CD1c-positive myeloid dendritic cell (primary cell): ENCODE data around the gene CCL1.
"Not testable (repeated sequence)": the region's sequence is repeated elsewhere in the genome, so short reads cannot be mapped to it uniquely, and the experiment has no call there.

Source experiments
- DNase-seq: peaks from one replicate; pipeline ENCODE4 v3.0.0-alpha.2; 2016; ENCODE audit errors: extremely low spot score

The CCL1 gene

DNA sequence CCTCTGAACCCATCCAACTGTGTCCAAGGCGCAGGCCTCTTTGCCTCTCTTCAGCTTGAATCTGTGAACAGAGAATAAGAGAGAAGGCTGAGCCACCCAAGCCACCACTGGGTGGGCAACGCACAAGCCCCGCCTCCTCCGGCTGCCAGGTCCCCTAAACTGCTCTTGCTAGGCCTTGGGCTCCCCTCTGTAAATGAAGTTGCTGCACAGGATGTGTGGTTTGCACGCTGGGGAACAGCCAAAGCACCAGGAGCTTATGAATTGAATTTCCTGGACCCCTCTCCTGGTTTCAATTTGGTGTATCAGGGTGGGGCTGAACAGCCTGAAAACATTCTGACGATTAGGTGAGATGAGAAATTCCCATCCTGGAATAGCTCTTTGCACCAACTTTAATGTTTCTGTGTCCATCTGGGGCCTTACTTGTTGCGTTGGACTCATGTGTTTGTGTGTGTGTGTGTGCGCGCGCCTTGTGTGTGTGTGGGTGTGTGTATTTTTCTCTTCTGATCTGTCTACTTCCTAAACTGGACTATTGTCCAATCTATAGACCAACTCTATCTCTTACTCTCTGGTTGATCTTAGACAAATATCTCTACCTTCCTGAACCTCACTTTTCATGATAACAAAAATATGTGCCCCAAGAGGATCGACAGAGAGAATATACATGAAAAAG, 2.3 kb downstream of the CCL1 start:
- DNase-seq, result peak; percentile 45

DNA sequence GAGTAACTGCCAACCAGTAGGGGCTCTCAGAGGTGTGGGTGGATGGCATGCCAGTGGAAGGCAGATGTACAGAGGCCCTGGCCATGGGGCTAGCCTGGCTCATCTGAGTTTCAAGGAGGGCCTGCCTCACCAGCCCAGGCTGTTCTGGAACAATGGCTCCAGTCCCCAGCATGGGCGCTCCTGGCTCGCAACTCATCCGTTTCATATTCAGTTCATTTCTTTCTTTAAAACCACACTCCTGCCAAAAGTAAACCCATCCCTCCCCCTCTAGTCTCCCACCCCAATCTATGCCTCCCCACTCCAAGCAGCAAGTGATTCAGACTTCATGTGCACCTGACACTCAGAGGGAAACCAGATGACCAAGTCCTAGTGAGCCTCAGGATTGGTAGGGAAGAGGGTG, 4.4 kb downstream of the CCL1 start:
- no peak for DNase-seq

DNA sequence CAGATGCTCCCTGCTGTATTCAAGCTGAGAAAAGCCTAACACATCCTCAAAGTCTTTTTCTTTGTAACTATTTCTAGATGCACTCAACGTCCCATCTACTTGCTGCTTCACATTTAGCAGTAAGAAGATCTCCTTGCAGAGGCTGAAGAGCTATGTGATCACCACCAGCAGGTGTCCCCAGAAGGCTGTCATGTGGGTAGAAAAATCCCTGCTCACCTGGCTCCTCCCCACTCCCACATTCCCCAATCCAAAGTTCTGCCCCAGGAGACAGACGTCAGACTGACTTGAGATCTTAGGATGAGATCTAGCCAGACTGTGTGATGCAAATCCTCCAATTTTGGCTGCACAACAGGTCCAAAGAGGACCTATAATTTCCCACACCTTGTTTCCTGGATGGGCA, 5.6 kb downstream of the CCL1 start:
- no peak for DNase-seq

DNA sequence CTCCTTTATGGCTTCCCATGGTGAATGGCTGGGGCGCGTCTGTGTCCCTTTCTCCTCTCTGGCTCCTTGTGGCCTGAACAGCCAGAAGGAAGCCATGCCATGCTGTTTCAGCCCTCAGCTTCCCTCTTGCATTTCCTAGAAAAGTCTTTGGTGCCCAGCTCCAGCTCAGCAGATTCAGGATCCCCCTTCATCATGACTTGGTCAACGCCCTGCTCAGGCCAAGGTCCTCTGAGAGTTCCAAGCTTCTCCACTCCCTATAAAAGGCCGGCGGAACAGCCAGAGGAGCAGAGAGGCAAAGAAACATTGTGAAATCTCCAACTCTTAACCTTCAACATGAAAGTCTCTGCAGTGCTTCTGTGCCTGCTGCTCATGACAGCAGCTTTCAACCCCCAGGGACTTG, 6.8 kb downstream of the CCL1 start, which contains the start of gene CCL13:
Gene CCL13, plus strand, starts transcription at position 287 of the 400 bp plus-strand sequence. Its CDS starts 47 bp downstream, at position 334.
- DNase-seq, result peak; percentile 54

DNA sequence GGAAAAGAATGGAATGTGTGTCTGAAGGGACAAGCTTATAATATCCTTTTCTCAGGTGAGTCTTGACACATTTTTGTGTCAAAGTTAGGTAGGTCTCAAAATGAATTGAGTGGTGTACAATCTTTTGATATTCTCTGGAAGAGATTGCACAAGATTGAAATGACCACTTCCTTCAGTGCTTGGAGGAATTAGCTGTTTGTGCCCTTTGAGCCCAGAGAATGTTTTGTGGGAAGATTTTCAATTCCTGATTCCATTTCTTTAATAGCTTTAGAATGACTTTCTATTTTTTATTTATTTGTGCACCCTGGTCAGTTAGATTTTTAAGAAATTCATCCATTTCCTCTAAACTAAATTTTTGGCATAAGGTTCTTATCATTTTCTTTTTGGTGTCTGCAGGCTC, 8.4 kb downstream of the CCL1 start:
- peak; percentile 69 for DNase-seq

DNA sequence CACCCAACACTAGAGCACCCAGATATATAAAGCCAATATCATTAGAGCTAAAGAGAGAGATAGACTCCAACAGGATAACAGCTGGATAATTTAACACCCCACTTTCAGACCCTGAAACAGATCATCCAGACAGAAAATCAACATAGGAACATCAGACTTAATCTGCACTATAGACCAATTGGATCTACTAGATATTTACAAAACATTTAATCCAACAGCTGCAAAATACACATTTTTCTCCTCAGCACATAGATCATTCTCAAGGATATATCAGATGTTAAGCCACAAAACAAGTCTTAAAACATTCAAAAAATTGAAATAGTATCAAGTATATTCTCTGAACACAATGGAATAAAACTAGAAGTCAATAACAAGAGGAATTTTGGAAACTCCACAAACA, 10.8 kb downstream of the CCL1 start:
- no peak for DNase-seq

DNA sequence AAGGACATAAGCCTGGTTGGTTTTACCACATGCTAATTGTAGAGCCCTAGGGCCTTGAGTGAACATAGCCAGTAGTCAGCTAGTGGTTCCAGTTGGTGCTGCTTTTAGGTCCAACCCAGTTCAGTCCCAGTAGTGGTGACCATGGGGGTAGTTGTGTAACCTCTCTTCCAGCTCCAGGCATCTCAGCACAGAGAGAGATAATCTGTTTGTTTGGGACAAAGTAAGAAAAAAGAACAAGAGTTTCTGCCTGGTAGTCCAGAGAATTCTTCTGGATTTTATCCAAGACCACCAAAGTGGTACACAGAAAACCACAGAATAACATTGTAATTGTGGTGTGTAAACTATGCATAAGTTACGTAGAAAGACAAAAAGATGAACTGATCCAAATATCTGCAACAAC, 11.9 kb downstream of the CCL1 start:
- no peak for DNase-seq

DNA sequence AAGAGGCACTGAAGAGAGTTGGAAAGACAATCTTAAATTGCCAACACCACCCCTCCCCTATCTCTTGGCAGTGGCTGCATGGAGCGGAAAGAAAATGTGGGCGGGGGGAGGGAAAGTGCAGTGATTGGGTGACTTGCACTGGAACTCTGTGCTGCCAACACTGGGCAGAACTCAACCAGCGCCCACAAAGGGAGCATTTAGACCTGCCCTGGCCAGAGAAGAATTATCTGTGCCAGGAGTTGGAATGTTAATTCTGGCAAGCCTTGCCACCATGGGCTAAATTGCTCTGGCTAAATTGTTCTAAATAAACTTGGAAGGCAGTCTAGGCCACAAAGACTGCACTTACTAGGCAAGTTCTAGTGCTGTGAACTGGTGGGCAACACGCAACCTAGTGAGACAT, 13.3 kb downstream of the CCL1 start:
- DNase-seq, result no peak

DNA sequence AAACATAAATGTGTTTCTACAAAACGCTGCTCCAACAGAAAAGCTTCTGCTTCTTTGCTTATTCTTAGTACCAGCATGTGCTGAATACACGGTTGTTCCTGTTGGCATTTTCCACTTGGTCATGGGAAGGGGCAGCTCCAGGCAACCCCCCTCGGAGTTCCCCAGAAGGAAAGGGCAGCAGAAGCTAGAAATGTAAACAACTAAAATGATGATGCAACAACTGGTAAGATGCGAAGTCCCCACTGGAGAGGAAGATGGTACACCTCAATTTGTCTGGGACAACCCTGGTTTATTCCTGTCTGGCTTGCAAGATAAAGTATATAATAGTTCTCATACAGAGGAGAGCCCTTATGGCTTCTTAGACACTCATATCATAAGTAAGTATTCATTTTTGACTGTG, 16.0 kb downstream of the CCL1 start:
- DNase-seq, result no peak

DNA sequence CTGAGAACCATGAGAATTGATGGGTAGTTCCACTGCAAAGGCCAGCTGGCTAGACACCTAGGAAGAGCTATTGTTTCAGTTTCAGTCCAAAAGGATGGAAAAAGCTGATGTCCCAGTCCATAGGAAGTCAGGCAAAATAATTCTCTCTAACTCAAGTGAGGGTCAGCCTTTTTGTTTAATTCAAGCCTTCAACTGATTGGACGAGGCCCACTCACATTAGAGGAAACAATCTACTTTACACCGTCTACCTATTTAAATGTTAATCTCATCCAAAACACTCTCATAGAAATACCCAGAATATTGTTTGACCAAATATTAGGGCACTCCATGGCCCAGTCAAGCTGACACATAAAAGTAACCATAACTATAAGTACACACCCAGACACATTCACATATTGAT, 21.1 kb downstream of the CCL1 start:
- no peak for DNase-seq

DNA sequence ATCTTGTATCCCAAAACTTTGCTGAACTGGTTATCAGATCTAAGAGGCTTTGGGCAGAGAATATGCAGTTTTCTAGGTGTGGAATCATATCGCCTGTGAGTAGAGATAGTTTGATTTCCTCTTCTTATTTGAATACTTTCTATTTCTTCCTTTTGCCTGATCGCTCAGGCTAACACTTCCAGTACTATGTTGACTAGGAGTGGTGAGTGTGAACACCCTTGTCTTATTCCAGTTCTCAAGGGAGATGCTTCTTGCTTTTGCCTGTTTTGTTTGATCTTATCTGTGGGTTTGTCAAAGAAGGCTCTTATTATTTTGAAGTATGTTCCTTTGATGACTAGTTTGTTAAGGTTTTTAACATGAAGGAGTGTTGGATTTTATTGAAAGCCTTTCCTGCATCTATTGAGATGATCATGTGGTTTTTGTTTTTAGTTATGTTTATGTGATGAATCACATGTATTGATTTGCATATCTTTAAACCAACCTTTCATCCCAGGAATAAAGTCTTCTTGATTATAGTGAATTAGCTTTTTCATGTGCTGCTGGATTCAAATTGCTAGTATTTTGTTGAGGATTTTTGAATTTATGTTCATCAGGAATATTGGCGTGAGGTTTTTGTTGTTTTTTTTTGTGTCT, 23.8 kb downstream of the CCL1 start:
- no peak for DNase-seq

DNA sequence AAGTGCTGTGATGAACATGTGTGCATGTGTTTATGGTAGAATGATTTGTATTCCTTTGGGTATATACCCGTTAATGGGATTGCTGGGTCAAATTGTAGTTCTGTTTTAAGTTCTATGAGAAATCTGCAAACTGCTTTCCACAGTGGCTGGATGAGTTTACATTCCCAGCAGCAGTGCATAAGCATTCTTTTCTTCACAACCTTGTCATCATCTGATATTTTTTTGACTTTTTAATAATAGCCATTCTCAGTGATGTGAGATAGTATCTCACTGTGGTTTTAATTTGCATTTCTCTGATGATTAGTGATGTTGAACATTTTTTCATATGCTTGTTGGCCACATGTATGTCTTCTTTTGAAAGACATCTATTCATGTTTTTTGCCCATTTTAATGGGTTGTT, 25.3 kb downstream of the CCL1 start:
- no peak for DNase-seq

DNA sequence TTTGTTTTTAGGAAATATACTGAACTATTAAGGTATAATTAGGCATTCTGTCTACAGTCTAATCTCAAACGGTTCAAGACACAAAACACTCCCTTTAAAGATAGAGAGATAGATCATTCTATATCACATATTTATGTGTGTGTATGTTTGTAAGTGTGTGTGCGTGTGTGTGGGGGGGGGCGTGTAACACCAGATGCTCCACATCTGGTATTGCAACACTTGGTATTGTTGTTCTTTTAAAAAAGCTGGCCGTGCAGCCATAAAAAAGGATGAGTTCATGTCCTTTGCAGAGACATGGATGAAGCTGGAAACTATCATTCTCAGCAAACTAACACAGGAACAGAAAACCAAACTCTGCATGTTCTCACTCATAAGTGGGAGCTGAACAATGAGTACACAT, 35.5 kb downstream of the CCL1 start:
- DNase-seq, result not testable (repeated sequence)

DNA sequence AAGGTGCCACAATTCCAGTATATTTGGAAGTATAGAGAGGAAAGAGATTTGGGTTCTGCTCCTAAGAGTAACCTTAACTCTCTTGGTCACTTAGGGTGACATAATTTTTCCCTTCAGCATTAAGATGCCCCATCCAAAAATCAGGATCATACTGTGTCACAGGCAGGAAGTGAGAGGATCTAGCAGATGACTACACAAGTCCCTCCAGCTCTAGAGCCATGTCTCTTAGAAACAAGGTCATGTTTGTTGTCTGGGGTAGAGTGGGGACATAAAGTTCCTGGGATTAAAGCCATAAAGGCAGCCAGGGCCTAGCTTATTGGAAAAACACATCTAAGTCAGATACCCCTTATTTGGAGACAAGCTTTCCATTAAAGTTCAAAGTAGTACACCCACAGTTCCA, 41.1 kb downstream of the CCL1 start:
- DNase-seq, result no peak

DNA sequence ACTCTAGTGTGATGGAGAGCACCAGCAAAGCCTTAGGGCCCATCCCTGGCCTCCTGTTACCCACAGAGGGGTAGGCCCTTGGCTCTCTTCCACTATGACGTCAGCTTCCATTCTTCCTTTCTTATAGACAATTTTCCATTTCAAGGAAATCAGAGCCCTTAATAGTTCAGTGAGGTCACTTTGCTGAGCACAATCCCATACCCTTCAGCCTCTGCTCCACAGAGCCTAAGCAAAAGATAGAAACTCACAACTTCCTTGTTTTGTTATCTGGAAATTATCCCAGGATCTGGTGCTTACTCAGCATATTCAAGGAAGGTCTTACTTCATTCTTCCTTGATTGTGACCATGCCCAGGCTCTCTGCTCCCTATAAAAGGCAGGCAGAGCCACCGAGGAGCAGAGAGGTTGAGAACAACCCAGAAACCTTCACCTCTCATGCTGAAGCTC, 44.0 kb downstream of the CCL1 start, which contains the start of gene CCL8:
Gene CCL8, plus strand, starts transcription at position 397 of the 445 bp plus-strand sequence. CDS start 67 bp downstream, outside the sequence.
- DNase-seq, result peak; percentile 53

DNA sequence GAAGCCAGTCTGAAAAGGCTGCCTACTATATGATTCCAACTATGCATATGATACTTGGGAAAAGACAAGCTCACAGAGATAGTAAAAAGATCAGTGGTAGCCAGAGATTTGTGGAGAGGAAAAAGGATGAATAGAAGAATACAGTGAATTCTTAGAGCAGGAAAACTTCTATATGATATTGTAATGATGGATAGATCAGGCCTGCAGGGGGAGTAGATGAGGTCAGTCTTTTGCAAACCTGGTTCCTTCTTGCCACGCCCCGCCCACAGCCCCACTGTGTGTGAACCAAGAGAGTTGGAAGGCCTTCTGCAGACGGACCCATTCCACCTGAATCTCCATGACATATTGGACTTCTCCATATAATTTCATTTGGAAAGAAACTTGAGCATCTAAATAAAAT, 44.6 kb downstream of the CCL1 start:
- DNase-seq, result peak; percentile 64

DNA sequence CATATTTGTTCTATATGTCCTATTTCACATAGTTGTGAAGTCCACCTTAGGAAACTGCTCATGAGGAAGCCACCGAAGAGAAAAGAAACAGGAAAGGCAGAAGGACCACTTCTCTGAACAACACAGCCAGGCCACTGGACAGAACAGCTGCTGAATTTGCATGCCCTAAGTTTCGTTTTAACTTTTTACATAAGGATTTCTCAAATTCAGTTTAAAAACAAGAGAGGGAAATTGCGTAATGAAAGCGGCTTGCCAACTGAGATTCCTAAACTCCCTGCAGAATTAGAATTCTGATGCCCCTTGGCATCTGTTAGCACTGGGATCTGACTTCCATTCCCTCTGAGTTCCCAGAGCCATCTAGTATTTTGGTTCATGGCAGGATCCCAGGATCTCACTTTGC, 48.8 kb downstream of the CCL1 start:
- peak; percentile 68 for DNase-seq

DNA sequence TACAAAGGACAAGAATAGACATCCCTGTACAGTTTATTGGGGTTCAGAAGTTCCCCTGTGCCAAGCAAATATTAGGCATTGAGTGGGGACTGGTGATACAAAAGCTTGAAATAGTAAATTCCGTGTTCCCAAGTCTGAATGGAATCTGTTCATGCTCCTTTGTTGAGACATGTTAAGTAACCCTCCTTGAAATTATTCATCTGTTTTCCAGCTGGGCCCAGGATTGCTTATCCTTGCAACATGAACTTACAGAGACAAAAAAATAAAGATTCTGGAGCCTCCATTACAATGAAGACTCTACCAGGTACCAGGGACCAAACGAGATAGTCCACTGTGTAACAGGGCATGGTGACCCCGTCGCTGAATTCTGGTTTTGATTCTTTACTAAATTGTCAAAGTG, 49.9 kb downstream of the CCL1 start:
- no peak for DNase-seq

DNA sequence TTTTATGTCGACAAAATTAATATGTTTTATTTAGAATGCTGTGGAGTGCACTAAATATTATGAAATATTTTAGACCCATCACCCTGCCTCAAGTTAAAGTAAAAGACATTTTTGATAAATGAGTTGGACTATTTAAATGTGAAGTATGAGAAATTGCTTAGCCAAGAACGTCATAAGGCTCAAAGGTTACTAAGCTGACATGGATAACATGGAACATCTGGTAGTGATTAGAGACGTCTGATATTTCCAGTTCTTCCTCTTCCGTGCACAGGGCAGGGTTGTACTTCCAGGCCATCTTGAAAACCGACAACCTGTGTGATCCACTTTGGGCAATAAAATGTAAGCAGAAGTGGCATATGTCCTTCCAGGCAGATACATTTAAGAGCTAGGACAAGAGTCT, 51.0 kb downstream of the CCL1 start:
- DNase-seq, result no peak

DNA sequence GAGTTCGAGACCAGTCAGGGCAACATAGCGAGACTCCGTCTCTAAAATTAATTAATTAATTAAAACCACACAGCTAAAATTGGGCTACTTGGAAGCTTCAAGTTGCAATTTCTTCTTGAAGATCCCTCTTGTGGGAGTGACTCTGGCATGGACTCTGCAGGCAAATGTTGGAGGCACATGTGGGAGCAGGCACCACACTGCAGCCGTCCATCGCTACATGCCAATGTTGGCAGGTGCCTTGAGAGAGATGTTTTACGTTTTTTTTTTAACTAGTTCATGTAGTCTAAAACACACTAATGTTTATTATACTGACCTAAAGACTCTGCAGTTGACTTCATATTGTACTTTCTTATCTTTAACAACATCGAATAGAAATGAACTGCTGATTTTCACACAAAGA, 51.7 kb downstream of the CCL1 start:
- DNase-seq, result no peak
